GM12892 (cell line): Measurements from ENCODE around the gene APOBEC4.

Experiments used
- POLR2A ChIP-seq: IDR thresholded peaks from 2 replicates; pipeline ENCODE4 v1.6.1; 2011; ENCODE audit warnings: low read depth, low read length, control low read depth
- POLR2AphosphoS5 ChIP-seq: IDR thresholded peaks from 2 replicates; pipeline ENCODE4 v1.6.1; 2011; ENCODE audit warnings: low read depth, low read length, control low read depth
- TAF1 ChIP-seq: IDR thresholded peaks from 2 replicates; pipeline ENCODE4 v1.6.1; 2011; ENCODE audit warnings: low read depth, mild to moderate bottlenecking, control low read depth, low read length, borderline replicate concordance

- TF ChIP-seq POLR2AphosphoS5 (no peak), POLR2A (no peak), TAF1 (no peak)
Observed at GRCh38 chr1:183697814-183698590, 44.9 kb upstream of the APOBEC4 start.
